ENCODE measurements around the gene CMIP. TPM values are rescaled to one million over a fixed set of nuclear protein-coding genes. Genes with fewer than 3 reads are reported as not detected.

Gene CMIP
- polyA plus RNA-seq, 3 donors = 0.85 to 61.9 (median 0.93) TPM

GRCh38 chr16:81492311-81492761, 47.7 kb downstream of the CMIP start:
- H3K79me2 ChIP-seq (ENCODE audit: insufficient read depth, low read length) = peaks cover 100% of the 10 kb centered on the region
- 60% methylated on average over 13 of the region's 14 CpGs for WGBS (ENCODE audit: insufficient coverage)

GRCh38 chr16:81492965-81493754, 48.6 kb downstream of the CMIP start:
- Histone ChIP-seq H2AFZ (ENCODE audit: insufficient read depth, low read depth, low read length, poor library complexity, severe bottlenecking) (no peak overlapping the region), H3K36me3 (replicated peaks in 1 of 2; ENCODE audit: control insufficient read depth in 1 of 2, insufficient read depth in 2 of 2, low read length in 2 of 2) (peaks cover 0 to 8% of the 10 kb centered on the region in 2 donors), H3K79me2 (ENCODE audit: insufficient read depth, low read length) (peaks cover 100% of the 10 kb centered on the region), H4K20me1 (ENCODE audit: insufficient read depth, low read length) (peaks cover 100% of the 10 kb centered on the region), H3K27ac (ENCODE audit: low read depth in 1 of 2, low read length in 2 of 2) (peak overlapping the region in 1 of 2 donors; percentile 46), H3K4me3 (replicated peaks in 1 of 3; ENCODE audit: low read depth in 2 of 3, low read length in 3 of 3) (no peak overlapping the region), H3K27me3 (ENCODE audit: control insufficient read depth in 2 of 2, insufficient read depth in 2 of 2, low read length in 2 of 2) (no peaks in the 10 kb centered on the region), H3K4me1 (ENCODE audit: control insufficient read depth in 1 of 2, insufficient read depth in 2 of 2, low read length in 2 of 2) (peaks cover 77 to 100% of the 10 kb centered on the region in 2 donors), H3K9me3 (replicated peaks in 1 of 2; ENCODE audit: control insufficient read depth in 1 of 2, insufficient read depth in 1 of 2, low read length in 2 of 2) (no peaks in the 10 kb centered on the region), H3K4me2 (replicated peaks; ENCODE audit: extremely low read depth, low read length, poor library complexity, severe bottlenecking) (no peak overlapping the region), H3K9ac (ENCODE audit: insufficient read depth, low read length, poor library complexity, severe bottlenecking) (no peak overlapping the region)
- H3K27ac Mint-ChIP-seq = peak overlapping the region; percentile 30 to 86 (median 82)
- peaks cover 33 to 48% of the 10 kb centered on the region in 2 donors for H3K36me3 Mint-ChIP-seq
- H3K4me1 Mint-ChIP-seq = peaks cover 94% of the 10 kb centered on the region
- intact Hi-C loops (cut with micrococcal nuclease) = no loop called here
- WGBS (ENCODE audit: insufficient coverage) = 87% methylated on average over 24 of the region's 29 CpGs
- peaks cover 0 to 2% (median 1%) of the 10 kb centered on the region in 3 donors for H3K27me3 Mint-ChIP-seq (ENCODE audit: low read depth in 3 of 3)
- H3K9me3 Mint-ChIP-seq = no peaks in the 10 kb centered on the region
- peak in 2 of 3 donors; percentile 18 to 60 for DNase-seq
- TF ChIP-seq CTCF (IDR thresholded peaks at IDR 0.05) = no peak
- no peak overlapping the region for H3K4me3 Mint-ChIP-seq

More at GRCh38 chr16:81492311-81492761, 47.7 kb downstream of the CMIP start:
- no peaks in the 10 kb centered on the region for H3K9me3 Mint-ChIP-seq
- H3K4me1 Mint-ChIP-seq = peaks cover 91% of the 10 kb centered on the region
- intact Hi-C loops (cut with micrococcal nuclease) = no loop called here
- peaks cover 32 to 50% of the 10 kb centered on the region in 2 donors for H3K36me3 Mint-ChIP-seq
- TF ChIP-seq CTCF (IDR thresholded peaks at IDR 0.05) = no peak
- Histone ChIP-seq H3K4me1 (ENCODE audit: control insufficient read depth in 1 of 2, insufficient read depth in 2 of 2, low read length in 2 of 2) (peaks cover 73 to 94% of the 10 kb centered on the region in 2 donors), H2AFZ (ENCODE audit: insufficient read depth, low read depth, low read length, poor library complexity, severe bottlenecking) (no peak overlapping the region), H3K36me3 (replicated peaks in 1 of 2; ENCODE audit: control insufficient read depth in 1 of 2, insufficient read depth in 2 of 2, low read length in 2 of 2) (peaks cover 0 to 7% of the 10 kb centered on the region in 2 donors), H3K27me3 (ENCODE audit: control insufficient read depth in 2 of 2, insufficient read depth in 2 of 2, low read length in 2 of 2) (no peaks in the 10 kb centered on the region), H3K9ac (ENCODE audit: insufficient read depth, low read length, poor library complexity, severe bottlenecking) (no peak overlapping the region), H4K20me1 (ENCODE audit: insufficient read depth, low read length) (peaks cover 100% of the 10 kb centered on the region), H3K4me3 (replicated peaks in 1 of 3; ENCODE audit: low read depth in 2 of 3, low read length in 3 of 3) (no peak overlapping the region), H3K4me2 (replicated peaks; ENCODE audit: extremely low read depth, low read length, poor library complexity, severe bottlenecking) (no peak overlapping the region), H3K9me3 (replicated peaks in 1 of 2; ENCODE audit: control insufficient read depth in 1 of 2, insufficient read depth in 1 of 2, low read length in 2 of 2) (no peaks in the 10 kb centered on the region), H3K27ac (ENCODE audit: low read depth in 1 of 2, low read length in 2 of 2) (peak overlapping the region in 1 of 2 donors; percentile 21)
- peak overlapping the region; percentile 30 to 76 (median 65) for H3K27ac Mint-ChIP-seq
- no peak for DNase-seq
- H3K27me3 Mint-ChIP-seq (ENCODE audit: low read depth in 3 of 3) = peaks cover 0 to 2% (median 1%) of the 10 kb centered on the region in 3 donors
- no peak overlapping the region for H3K4me3 Mint-ChIP-seq

Data from CD14-positive monocyte (primary cell).